K562 (cell line): ENCODE measurements around the gene FBXO46. TPM values are rescaled to one million over a fixed set of nuclear protein-coding genes. Genes with fewer than 3 reads are reported as not detected.

Source experiments
- AFF1 ChIP-seq, 2 experiments: fragments of 450-650 bp; IDR thresholded peaks; 2 replicates each; pipeline ENCODE4 v1.6.1; 2018; ENCODE audit warnings: mild to moderate bottlenecking in 2 of 2, low read depth in 1 of 2; ENCODE audit not compliant: partially characterized antibody in 2 of 2
- BDP1 ChIP-seq: IDR thresholded peaks from 3 replicates; pipeline ENCODE4 v1.6.1; 2011; ENCODE audit not compliant: insufficient read length, insufficient read depth
- BRD4 ChIP-seq: fragments of 200-600 bp; sonication (generic); IDR thresholded peaks from 2 replicates; pipeline ENCODE4 v1.6.1; 2017; ENCODE audit warnings: inconsistent platforms
- HDAC3 ChIP-seq: fragments of 450-650 bp; IDR thresholded peaks from 2 replicates; pipeline ENCODE4 v1.6.1; 2018; ENCODE audit warnings: borderline replicate concordance, mild to moderate bottlenecking, moderate library complexity; ENCODE audit not compliant: partially characterized antibody
- MIER1 ChIP-seq: fragments of 450-650 bp; IDR thresholded peaks from 2 replicates; pipeline ENCODE4 v1.6.1; 2016; ENCODE audit warnings: antibody characterized with exemption, mild to moderate bottlenecking, low read depth
- MYNN ChIP-seq, 2 experiments: sonication (generic); formaldehyde crosslinking in 1 of 2; IDR thresholded peaks; 2 replicates each; pipeline versions ENCODE4 v1.5.0 to v1.6.1; 2016 to 2020; ENCODE audit warnings: antibody characterized with exemption in 1 of 2, missing genetic modification reagents in 1 of 2
- NFIC ChIP-seq: fragments of 450-650 bp; IDR thresholded peaks from 2 replicates; pipeline ENCODE4 v1.6.1; 2017; ENCODE audit warnings: mild to moderate bottlenecking, inconsistent platforms
- NUFIP1 ChIP-seq: fragments of 450-650 bp; IDR thresholded peaks from 2 replicates; pipeline ENCODE4 v1.6.1; 2018; ENCODE audit not compliant: partially characterized antibody
- SIN3B ChIP-seq: fragments of 450-650 bp; IDR thresholded peaks from 2 replicates; pipeline ENCODE4 v1.6.1; 2017; ENCODE audit warnings: low read depth, mild to moderate bottlenecking, moderate library complexity
- SP2 ChIP-seq: IDR thresholded peaks from 2 replicates; pipeline ENCODE4 v1.6.1; 2011; ENCODE audit warnings: mild to moderate bottlenecking, low read depth, low read length, moderate library complexity; ENCODE audit not compliant: poor library complexity, severe bottlenecking; ENCODE audit errors: extremely low read depth
- TCF15 ChIP-seq: fragments of 250-450 bp; sonication (Bioruptor Pico); IDR thresholded peaks from 2 replicates; pipeline ENCODE4 v1.8.0; 2022; ENCODE audit warnings: moderate library complexity, mild to moderate bottlenecking, inconsistent platforms
- TRIM25 ChIP-seq: fragments of 450-650 bp; IDR thresholded peaks from 2 replicates; pipeline ENCODE4 v1.7.0; 2016; ENCODE audit warnings: borderline replicate concordance
- ZHX1 ChIP-seq: fragments of 150-350 bp; conservative IDR thresholded peaks from 2 replicates; pipeline ENCODE4 v1.6.1; 2014; ENCODE audit warnings: low read length
- ZNF277 ChIP-seq: fragments of 250-450 bp; sonication (Bioruptor Pico); IDR thresholded peaks from 2 replicates; pipeline ENCODE4 v1.8.0; 2022; ENCODE audit warnings: inconsistent platforms, mild to moderate bottlenecking, moderate library complexity, borderline replicate concordance
- ZNF695 ChIP-seq: fragments of 450-650 bp; formaldehyde crosslinking; IDR thresholded peaks from 2 replicates; pipeline ENCODE4 v1.4.0; 2020; ENCODE audit warnings: mild to moderate bottlenecking, moderate library complexity
- ZNF76 ChIP-seq: fragments of 250-450 bp; sonication (Bioruptor Pico); IDR thresholded peaks from 2 replicates; pipeline ENCODE4 v1.4.0; 2020; ENCODE audit warnings: mild to moderate bottlenecking, moderate library complexity, borderline replicate concordance
- polyA plus RNA-seq, 8 experiments: library from polyadenylated mRNA; depleted of rRNA in 4 of 8; stranded (reverse) in 5 of 8; unstranded in 3 of 8; fragments of >200 nt; fragmentation: Nextera tagmentation in 2 of 8; fragmentation: Illumina TruSeq in 1 of 8; extraction: Ambion mirVana in 2 of 8; extraction: Trizol in 1 of 8; gene quantifications; 2 replicates each; pipeline versions ENCODE4 v1.2.1 to v1.2.3, GENCODE V29; 2011 to 2014; ENCODE audit warnings: inconsistent platforms in 1 of 8, missing spikeins in 1 of 8
- total RNA-seq, 7 experiments: library from RNA; depleted of rRNA in 6 of 7; stranded (reverse); fragments of >200 nt in 6 of 7; fragmentation: Illumina TruSeq in 2 of 7; extraction: Trizol in 2 of 7; gene quantifications; 2 replicates each; pipeline versions ENCODE4 v1.2.1 to v1.2.3, GENCODE V29; 2011 to 2021; ENCODE audit warnings: low replicate concordance in 1 of 7

The FBXO46 gene
- total and polyA plus RNA-seq, 9 of the 15 experiments (the other 6 are each of a cell fraction or from before 2014, with no cell fraction given) = 1.5 to 36.1 (median 7.3) TPM

- no peak for TF ChIP-seq ZHX1
- TF ChIP-seq TCF15 = no peak
- TF ChIP-seq MYNN (IDR thresholded peaks at IDR 0.05) = no peak
- TF ChIP-seq MYNN (CRISPR knock-in tag; IDR thresholded peaks at IDR 0.05) = no peak
- TF ChIP-seq SP2 = no peak
- TF ChIP-seq MIER1 = no peak; the same call in 1 of the 2 replicates
- TF ChIP-seq AFF1 (IDR thresholded peaks at IDR 0.05; ENCODE audit: low read depth in 1 of 2, partially characterized antibody in 2 of 2) = peak in 1 of 2 experiments; percentile 56
- no peak for TF ChIP-seq HDAC3
- TF ChIP-seq TRIM25 = no peak
- no peak for TF ChIP-seq NUFIP1
- TF ChIP-seq ZNF277 (CRISPR knock-in tag) = no peak
- no peak for TF ChIP-seq NFIC
- TF ChIP-seq SIN3B = peak; percentile 52; the same call in 1 of the 2 replicates
- no peak for TF ChIP-seq ZNF76 (CRISPR knock-in tag)
- TF ChIP-seq BDP1 = no peak
- no peak for TF ChIP-seq BRD4
- no peak for TF ChIP-seq ZNF695
These were observed 48.8 kb upstream of the FBXO46 start (continued) for GRCh38 chr19:45779231-45780145.
